ENCODE data around the gene LURAP1L.

Gene LURAP1L

DNA sequence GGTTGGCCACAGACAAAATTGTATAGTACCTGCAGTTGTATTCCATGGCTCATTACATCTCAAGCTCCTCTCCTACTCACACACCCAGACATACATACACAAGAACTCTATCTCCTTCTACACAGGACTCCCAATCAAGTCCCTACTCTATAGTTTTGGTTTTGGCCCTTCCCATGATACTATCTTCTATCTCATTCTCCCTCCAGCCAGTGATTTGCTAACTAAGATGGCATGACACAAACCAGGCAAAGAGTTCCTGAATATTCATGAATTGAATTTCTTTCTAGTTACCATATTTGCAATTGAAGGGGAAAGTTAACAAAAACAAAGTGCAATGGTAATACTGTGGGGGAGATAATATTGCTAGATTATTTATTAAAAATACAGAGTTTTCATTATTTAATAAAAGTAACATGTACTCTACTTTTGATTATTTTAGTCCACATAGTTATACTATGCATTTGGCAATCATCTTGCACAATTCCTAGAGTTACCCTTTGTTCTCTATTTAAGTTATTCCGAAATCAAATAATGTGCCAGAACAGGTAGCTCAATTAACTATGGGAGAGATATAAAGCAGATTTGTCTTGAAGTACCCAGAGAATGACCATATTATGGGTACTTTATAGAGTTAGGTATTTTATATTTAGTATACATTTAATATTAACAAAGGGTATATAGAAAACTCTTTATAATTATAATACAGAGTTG lies 9.6 kb upstream of the LURAP1L start:
- Histone ChIP-seq H3K4me1 (ENCODE audit: control insufficient read depth in 1 of 2, insufficient read depth in 1 of 2, low read depth in 1 of 2, low read length in 1 of 2) (no peaks in the 10 kb centered on the region), H3K36me3 (no peaks in the 10 kb centered on the region), H3K4me3 (ENCODE audit: low read depth in 1 of 2, low read length in 1 of 2) (no peak overlapping the region), H3K27me3 (no peaks in the 10 kb centered on the region), H3K9me3 (no peaks in the 10 kb centered on the region), H3K27ac (no peak overlapping the region)
- TF ChIP-seq, protein P1, sequence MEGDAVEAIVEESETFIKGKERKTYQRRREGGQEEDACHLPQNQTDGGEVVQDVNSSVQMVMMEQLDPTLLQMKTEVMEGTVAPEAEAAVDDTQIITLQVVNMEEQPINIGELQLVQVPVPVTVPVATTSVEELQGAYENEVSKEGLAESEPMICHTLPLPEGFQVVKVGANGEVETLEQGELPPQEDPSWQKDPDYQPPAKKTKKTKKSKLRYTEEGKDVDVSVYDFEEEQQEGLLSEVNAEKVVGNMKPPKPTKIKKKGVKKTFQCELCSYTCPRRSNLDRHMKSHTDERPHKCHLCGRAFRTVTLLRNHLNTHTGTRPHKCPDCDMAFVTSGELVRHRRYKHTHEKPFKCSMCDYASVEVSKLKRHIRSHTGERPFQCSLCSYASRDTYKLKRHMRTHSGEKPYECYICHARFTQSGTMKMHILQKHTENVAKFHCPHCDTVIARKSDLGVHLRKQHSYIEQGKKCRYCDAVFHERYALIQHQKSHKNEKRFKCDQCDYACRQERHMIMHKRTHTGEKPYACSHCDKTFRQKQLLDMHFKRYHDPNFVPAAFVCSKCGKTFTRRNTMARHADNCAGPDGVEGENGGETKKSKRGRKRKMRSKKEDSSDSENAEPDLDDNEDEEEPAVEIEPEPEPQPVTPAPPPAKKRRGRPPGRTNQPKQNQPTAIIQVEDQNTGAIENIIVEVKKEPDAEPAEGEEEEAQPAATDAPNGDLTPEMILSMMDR (IDR thresholded peaks at IDR 0.05) = no peak

DNA sequence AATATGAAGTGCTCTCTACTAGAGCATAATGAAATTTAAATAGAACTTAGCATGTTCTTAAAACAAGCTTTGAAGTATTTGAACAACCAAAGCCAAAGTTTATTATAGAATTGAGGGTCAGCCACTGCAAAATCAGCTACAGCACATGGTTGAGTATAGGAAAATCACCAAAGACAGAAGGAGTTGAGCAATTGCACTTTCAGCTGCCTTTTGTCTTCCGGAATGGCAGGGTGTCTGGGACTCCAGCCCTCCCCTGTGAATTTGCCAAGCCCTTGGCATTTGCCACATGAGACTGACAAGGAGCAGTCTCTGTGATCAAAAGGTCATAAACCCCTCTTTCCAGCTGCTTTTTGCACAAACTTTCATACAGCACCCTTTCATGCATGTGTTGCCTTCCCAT lies 8.5 kb upstream of the LURAP1L start:
- Histone ChIP-seq H3K4me1 (ENCODE audit: control insufficient read depth in 1 of 2, insufficient read depth in 1 of 2, low read depth in 1 of 2, low read length in 1 of 2) (no peaks in the 10 kb centered on the region), H3K4me3 (ENCODE audit: low read depth in 1 of 2, low read length in 1 of 2) (no peak overlapping the region), H3K27ac (no peak overlapping the region), H3K9me3 (no peaks in the 10 kb centered on the region), H3K36me3 (no peaks in the 10 kb centered on the region), H3K27me3 (no peaks in the 10 kb centered on the region)
- TF ChIP-seq, protein P1 (IDR thresholded peaks at IDR 0.05) = no peak

DNA sequence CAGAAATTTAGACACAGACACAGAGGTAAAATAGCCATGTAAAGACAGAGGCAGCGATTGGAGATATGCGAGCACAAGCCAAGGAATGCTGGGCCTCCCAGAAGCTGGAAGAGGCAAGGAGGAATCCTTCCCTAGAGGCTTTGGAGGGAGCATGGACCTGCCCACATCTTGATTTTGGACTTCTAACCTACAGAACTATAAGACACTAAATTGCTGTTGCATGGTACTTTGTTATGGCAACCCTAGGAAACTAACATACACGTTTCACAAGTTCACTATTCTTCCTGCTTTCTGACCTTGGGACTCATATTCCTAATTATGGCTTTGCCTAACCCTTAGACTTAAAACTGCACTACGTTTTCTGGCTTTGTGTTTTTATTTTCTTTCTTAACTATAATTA lies 4.6 kb upstream of the LURAP1L start:
- TF ChIP-seq, protein P1 (IDR thresholded peaks at IDR 0.05) = no peak
- H3K4me1 ChIP-seq (ENCODE audit: control insufficient read depth in 1 of 2, insufficient read depth in 1 of 2, low read depth in 1 of 2, low read length in 1 of 2) = peaks cover 0 to 1% of the 10 kb centered on the region in 2 experiments

DNA sequence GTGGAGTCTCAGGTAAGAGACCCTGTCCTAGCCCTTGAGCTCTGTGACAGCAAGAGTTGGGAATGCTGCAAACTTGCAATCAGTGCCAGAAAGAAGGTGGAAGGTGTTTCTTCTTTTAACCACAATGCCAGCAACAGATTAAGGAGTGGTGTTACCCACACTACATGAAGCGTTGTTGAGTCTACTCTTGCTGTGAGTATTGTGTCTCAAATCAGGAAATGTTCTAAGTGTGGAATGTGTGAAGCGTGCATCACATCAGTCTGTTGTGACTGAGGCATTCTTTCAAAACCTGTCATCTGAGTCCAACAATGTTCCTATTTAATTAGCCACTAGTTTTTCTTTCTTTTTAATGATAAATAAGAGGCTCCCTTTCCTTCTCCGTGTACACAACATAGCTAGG lies 2.9 kb upstream of the LURAP1L start:
- Histone ChIP-seq H3K9me3 (no peaks in the 10 kb centered on the region), H3K36me3 (no peaks in the 10 kb centered on the region), H3K27ac (no peak overlapping the region), H3K4me3 (ENCODE audit: low read depth in 1 of 2, low read length in 1 of 2) (no peak overlapping the region), H3K4me1 (ENCODE audit: control insufficient read depth in 1 of 2, insufficient read depth in 1 of 2, low read depth in 1 of 2, low read length in 1 of 2) (peaks cover 0 to 5% of the 10 kb centered on the region in 2 experiments), H3K27me3 (peaks cover 36% of the 10 kb centered on the region)
- TF ChIP-seq, protein P1 (IDR thresholded peaks at IDR 0.05) = no peak

More for the DNA sequence above, 4.6 kb upstream of the LURAP1L start:
- Histone ChIP-seq H3K36me3 (no peaks in the 10 kb centered on the region), H3K4me3 (ENCODE audit: low read depth in 1 of 2, low read length in 1 of 2) (no peak overlapping the region), H3K27me3 (peaks cover 19% of the 10 kb centered on the region), H3K9me3 (no peaks in the 10 kb centered on the region), H3K27ac (no peak overlapping the region)

DNA sequence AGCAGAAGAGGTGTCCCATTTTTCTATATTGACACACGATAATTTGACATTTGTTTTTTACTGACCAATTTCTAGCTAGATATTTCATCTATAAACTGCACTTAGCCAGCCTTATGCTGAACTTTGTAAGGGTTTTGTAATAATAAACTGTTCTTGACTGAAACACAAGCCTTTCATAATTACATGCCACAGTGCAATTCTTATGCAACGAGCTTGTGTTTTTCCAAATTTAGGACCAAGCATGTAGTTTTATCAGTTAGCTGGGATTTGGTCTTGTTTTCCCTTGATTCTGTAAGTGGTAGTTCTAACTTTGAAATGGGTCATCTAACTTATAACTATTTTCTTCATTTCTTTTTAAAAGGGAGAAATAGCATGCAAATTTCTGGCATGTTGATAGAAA lies 1.3 kb upstream of the LURAP1L start:
- peaks cover 0 to 5% of the 10 kb centered on the region in 2 experiments for H3K4me1 ChIP-seq (ENCODE audit: control insufficient read depth in 1 of 2, insufficient read depth in 1 of 2, low read depth in 1 of 2, low read length in 1 of 2)
- TF ChIP-seq, protein P1 (IDR thresholded peaks at IDR 0.05) = no peak
- H3K36me3 ChIP-seq = no peaks in the 10 kb centered on the region
- H3K27me3 ChIP-seq = peaks cover 48% of the 10 kb centered on the region
- H3K27ac ChIP-seq = no peak overlapping the region
- H3K9me3 ChIP-seq = no peaks in the 10 kb centered on the region
- no peak overlapping the region for H3K4me3 ChIP-seq (ENCODE audit: low read depth in 1 of 2, low read length in 1 of 2)
